Mesothelial cell of epicardium (in vitro differentiated cells): ENCODE results near the gene ZNF728. TPM values are rescaled to one million over a fixed set of nuclear protein-coding genes. Genes with fewer than 3 reads are reported as not detected.

Experiments used
- total RNA-seq: library from RNA; stranded (reverse); gene quantifications from 3 replicates; pipeline ENCODE4 v1.2.1, GENCODE V29; 2021

ZNF728 gene
- total RNA-seq, 1 donor from 2014 or later = not detected

Other genes with a start within 250 kb of the ZNF728 start
- gene ZNF99, start 219.0 kb downstream of the ZNF728 start, total RNA-seq = not detected in 3 replicates
- gene ZNF723, start 170.9 kb downstream of the ZNF728 start, total RNA-seq = not detected in 3 replicates
- 7.0 to 9.1 TPM (median 8.5 TPM) in 3 replicates for gene ZNF730, start 113.8 kb upstream of the ZNF728 start, total RNA-seq
- gene ZNF724, start 247.2 kb upstream of the ZNF728 start, total RNA-seq = 10.7 to 12.3 TPM (median 11.7 TPM) in 3 replicates